GM18907 (cell line): ENCODE measurements around the gene ZNF397.
"Not testable (repeated sequence)": the region's sequence is repeated elsewhere in the genome, so short reads cannot be mapped to it uniquely, and the experiment has no call there.

Experiments used
- ATAC-seq: cut with Tn5 transposase; IDR thresholded peaks from one replicate; pipeline ENCODE4 v1.9.1; 2021; ENCODE audit warnings: mild to moderate bottlenecking, moderate library complexity; ENCODE audit not compliant: unreplicated experiment

Gene ZNF397

GRCh38 chr18:35240664-35241447, at the start of gene ZNF397:
ZNF397 (plus strand) TSS chr18:35241034; CDS start chr18:35242471, 1,437 bp downstream.
- peak; percentile 100 for ATAC-seq

GRCh38 chr18:35191698-35192025, 49.2 kb upstream of the ZNF397 start:
- ATAC-seq, result no peak

- no peak for ATAC-seq
Measured at GRCh38 chr18:35192415-35192814, 48.4 kb upstream of the ZNF397 start.

- ATAC-seq, result no peak
Measured at GRCh38 chr18:35193316-35193715, 47.5 kb upstream of the ZNF397 start.

- no peak for ATAC-seq
Measured at GRCh38 chr18:35197296-35197695, 43.5 kb upstream of the ZNF397 start.

- no peak for ATAC-seq
Measured at GRCh38 chr18:35201256-35201931, 39.4 kb upstream of the ZNF397 start.

- no peak for ATAC-seq
Measured at GRCh38 chr18:35203067-35203466, 37.8 kb upstream of the ZNF397 start.

GRCh38 chr18:35205199-35205712, 35.6 kb upstream of the ZNF397 start:
- ATAC-seq, result no peak

- not testable (repeated sequence) for ATAC-seq
Measured at GRCh38 chr18:35205746-35206458, 34.9 kb upstream of the ZNF397 start.

GRCh38 chr18:35215026-35215425, 25.8 kb upstream of the ZNF397 start:
- no peak for ATAC-seq

- ATAC-seq, result not testable (repeated sequence)
Measured at GRCh38 chr18:35216611-35217010, 24.2 kb upstream of the ZNF397 start.

GRCh38 chr18:35219331-35219730, 21.5 kb upstream of the ZNF397 start:
- not testable (repeated sequence) for ATAC-seq

- no peak for ATAC-seq
Measured at GRCh38 chr18:35220424-35220823, 20.4 kb upstream of the ZNF397 start.

GRCh38 chr18:35223797-35224196, 17.0 kb upstream of the ZNF397 start:
- no peak for ATAC-seq

GRCh38 chr18:35227254-35227653, 13.6 kb upstream of the ZNF397 start:
- no peak for ATAC-seq

GRCh38 chr18:35231052-35231451, 9.8 kb upstream of the ZNF397 start:
- ATAC-seq, result peak; percentile 84

GRCh38 chr18:35236571-35237363, 4.1 kb upstream of the ZNF397 start:
- ATAC-seq, result no peak

- no peak for ATAC-seq
Measured at GRCh38 chr18:35239314-35239713, 1.5 kb upstream of the ZNF397 start.

- no peak for ATAC-seq
Measured at GRCh38 chr18:35241448-35241804, 592 bp downstream of the ZNF397 start.

GRCh38 chr18:35242426-35242825, 1.6 kb downstream of the ZNF397 start:
- ATAC-seq, result no peak

GRCh38 chr18:35244671-35245070, 3.8 kb downstream of the ZNF397 start:
- ATAC-seq, result no peak
